M059J (cell line): ENCODE measurements around the gene TENT4A. TPM values are rescaled to one million over a fixed set of nuclear protein-coding genes. Genes with fewer than 3 reads are reported as not detected.

Source experiments
- DNase-seq: peaks from one replicate; pipeline ENCODE4 v3.0.0-alpha.2; 2012; ENCODE audit warnings: low read depth
- total RNA-seq: library from RNA; depleted of rRNA; stranded (reverse); fragments of >200 nt; shearing (Covaris generic); gene quantifications from 2 replicates; pipeline ENCODE4 v1.2.3, GENCODE V29; 2014

The TENT4A gene
- total RNA-seq, 1 experiment from 2014 or later: 11.7 TPM

DNA sequence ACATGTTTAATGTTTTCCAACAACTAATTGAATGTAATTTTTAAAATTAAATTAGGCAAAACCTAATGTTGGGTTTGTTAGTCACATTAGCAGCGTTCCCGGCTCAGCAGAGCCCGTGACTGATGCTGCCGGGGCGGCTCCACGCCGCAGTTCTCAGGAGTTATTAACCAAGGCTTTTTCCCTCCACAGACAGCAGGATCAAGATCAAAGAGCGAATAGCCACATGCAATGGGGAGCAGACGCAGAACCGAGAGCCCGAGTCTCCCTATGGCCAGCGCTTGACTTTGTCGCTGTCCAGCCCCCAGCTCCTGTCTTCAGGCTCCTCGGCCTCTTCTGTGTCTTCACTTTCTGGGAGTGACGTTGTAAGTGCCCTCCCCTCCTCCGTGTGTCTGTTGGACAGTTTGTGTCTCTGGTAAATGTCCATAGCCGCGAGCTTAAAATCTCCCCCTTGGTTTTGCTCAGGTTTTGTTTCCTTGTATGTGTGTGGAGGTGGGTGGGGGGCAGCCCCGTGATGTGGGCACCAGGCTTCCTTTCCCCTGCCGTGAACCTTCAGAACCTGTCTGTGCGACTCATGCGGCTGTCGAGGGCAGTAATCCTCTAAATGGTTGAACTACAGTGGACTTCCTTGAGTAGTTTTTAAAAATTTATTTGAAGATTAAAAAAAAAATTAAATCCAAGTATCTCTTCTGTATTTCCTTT, 37.1 kb downstream of the TENT4A start:
- no peak for DNase-seq

DNA sequence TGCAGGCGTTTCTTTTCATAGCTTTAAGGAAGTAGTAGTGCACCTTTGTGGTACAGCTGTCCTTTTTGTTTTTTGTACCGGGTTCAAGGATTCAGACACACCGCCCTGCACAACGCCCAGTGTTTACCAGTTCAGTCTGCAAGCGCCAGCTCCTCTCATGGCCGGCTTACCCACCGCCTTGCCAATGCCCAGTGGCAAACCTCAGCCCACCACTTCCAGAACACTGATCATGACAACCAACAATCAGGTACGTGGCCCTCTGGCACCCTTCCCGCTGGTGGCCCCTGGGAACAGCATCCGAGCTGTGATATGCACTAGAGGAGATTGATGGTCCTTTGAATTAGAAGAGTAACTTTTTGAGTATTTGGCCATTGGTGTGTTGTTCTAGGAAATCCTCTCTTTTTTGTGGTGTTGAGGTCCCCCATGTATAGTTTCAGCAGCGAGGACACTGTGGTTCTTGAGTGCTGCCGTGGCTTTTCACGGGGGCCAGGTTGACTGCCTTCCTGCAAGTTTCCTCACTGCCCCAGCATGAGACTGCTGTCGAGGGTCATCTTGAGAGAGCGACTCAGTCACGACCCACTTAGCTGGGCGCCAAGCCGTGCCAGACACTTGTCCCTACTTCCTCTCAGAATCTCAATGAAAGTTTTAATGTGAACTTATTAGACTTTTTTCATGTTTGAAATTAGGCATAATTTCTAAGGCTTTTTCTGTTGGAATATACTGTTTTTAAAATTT, 37.9 kb downstream of the TENT4A start:
- DNase-seq: no peak

DNA sequence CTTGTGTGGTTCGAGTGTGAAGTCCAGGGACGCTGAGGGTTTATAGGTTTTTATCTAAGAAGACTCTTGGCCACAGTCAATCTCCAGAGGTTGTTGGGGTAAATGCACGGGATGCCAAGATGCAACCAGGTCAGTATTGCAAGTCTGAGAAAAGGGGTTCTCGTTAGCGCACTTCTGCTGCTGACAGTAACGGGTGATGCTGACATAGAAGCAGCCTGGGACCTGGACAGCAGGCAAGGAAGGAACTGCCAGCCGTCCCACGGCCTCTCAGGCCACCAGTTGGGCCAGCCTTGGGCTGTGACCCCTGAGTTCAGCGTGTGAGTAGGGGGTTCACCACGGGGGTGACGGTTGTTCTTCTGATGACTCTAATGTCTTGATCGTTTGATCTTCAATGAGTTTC, 39.0 kb downstream of the TENT4A start:
- DNase-seq: no peak

DNA sequence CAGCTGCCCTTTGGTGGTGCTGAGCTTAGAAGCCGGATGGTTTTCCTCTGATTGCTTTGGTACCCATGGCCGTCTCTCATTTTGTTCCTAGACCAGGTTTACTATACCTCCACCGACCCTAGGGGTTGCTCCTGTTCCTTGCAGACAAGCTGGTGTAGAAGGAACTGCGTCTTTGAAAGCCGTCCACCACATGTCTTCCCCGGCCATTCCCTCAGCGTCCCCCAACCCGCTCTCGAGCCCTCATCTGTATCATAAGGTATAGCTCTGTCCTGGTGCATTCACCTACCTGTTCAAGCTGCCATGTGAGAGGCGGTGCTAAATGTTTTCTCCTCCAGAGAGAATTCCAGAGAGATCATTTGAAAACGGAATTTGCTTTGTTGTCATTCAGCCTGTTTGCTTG, 39.5 kb downstream of the TENT4A start:
- DNase-seq: no peak

DNA sequence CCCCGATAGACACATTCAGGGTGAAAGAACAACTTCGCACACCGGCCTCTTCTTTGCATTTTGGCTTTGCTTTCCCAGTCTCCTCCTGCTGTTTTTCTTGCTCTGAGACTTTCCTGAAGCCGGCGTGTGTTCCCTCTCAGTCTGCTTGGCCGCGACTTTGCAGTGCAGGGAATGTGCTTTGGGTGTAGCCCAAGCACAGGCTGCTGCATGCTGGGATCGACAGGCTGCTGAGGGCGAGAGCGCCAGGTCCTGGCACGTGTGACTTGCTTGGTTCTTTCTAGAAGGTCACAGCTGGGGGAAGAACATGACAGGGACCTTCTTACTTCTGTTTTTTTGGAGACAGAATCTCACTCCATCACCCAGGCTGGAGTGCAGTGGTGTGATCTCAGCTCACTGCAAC, 40.6 kb downstream of the TENT4A start:
- no peak for DNase-seq

DNA sequence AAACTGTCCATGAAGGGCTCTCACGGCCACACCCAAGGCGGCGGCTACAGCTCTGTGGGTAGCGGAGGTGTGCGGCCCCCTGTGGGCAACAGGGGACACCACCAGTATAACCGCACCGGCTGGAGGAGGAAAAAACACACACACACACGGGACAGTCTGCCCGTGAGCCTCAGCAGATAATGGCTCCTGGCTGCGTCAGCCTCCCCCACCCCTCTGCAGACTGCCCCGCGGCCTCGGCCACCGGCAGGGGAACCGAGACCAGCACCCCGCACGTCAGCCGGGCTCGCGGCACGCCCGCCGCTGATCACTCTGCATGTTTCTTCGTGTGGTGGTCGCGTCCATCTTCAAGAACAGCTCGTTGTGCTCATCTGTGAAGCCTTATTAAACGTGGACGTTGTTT, 41.5 kb downstream of the TENT4A start:
- DNase-seq: no peak

DNA sequence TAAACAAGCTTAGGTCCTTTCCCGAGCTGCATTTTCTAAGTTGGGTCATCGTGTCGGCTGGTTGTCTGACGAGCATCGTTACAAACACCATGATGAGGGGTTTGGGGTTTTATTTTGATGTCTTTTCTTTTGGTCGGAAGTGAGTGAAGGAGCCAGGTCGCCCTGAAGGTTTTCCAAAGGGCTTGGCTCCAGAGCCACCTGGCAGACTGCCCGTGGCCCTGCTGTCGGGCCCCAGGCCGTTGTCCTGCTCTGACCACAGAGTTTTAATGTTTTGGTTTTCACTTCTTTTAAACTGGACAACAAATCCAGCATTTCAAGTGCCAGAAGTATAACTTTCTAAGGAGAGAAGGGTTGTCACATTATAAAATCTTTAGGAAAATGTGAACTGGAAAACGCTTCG, 42.3 kb downstream of the TENT4A start:
- DNase-seq: peak; percentile 22

DNA sequence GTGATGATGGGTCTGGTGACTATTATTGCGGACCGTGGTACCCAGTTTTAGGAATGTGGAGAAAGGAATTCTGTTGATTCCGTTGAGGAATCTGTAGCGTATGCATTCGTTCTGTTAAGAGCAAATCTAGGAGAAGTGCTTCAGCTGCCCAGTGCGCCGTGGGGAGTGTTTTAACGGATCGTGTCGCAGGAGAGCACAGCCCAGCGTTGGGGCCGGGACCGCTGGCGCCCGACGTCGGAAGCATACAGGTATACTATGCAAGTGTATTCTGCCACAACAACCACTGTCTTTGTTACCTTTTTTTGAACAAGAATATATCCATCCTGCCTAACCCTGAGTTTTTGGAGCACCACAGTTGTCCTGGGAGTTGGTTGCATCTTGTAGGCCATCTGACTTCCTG, 42.7 kb downstream of the TENT4A start:
- DNase-seq: no peak

DNA sequence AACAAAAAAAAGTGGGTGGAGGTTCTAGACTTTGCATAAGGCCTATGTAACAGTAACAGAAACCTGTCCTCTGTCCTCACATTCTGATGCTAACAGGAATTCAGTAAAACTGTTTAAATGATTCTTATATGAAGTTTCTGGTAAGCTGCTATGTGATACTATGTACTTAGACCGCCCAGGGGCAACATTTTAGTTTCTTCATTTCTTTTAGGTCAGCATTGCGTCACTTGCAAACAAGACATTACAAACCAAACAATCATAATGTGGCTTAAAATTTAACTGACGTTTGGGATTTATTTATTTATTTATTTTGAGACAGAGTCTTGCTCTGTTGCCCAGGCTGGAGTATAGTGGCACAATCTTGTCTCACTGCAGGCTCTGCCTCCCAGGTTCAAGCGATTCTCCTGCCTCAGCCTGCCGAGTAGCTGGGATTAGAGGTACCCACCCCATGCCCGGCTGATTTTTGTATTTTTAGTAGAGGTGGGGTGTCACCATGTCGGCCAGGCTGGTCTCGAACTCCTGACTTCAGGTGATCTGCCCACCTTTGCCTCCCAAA, 44.3 kb downstream of the TENT4A start:
- no peak for DNase-seq

DNA sequence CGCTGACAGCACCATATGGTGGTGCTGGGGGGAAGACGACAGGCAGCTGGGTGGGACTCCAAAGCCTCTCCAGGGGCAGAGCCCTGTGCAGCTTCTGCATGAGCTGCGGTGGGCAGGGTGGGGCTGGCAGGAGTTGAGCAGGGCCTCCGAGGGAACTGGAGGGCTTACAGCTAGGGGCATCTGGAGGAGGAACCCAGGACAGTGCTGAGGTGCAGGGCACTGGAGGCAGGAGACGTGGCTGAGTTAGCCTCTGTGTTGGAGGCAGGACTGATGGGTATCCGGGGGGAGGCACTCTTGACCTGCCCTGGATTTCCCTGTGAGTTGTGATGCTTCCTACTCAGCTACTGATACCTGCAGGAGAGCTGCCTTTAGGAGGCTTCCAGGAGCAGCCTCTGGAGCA, 45.0 kb downstream of the TENT4A start:
- DNase-seq: no peak

DNA sequence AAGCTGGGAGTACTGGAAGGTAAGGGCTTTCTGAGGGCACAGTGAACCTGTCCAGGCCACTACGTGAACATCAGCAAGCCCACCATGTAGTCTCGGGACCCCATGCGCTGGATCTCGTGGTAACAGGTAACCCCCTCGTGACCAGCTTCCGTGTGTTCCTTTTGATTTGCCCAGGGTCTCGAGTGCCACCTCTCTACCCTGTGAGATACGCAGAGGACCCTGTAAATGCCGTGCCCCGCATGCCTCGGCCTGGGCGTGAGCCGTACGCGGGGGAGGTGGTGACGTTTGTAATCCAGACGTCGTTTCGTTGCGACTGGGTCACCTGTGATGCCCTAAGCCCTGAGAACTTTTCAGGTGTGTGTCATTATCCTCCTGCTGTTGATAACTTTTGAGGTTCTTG, 45.5 kb downstream of the TENT4A start:
- DNase-seq: no peak

DNA sequence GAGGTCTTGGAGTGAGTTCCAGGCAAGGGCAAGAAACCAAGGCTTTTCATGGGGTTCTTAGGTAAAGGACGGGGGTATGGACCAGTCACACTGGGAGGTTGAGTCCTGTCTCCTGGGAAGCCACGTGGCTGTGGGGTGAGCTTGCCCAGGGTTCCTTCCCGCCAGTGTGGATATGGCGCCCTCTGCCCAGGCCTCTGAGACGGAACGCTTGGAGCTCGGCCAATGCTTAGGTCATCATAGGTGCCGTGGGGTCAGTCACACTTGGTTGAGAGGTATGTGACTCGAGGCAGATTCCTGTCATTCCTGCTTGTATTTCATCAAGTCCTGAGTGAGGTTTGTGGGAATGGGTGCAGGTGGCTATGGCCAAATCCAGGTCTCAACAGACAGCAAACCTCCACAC, 46.2 kb downstream of the TENT4A start:
- peak; percentile 76 for DNase-seq

DNA sequence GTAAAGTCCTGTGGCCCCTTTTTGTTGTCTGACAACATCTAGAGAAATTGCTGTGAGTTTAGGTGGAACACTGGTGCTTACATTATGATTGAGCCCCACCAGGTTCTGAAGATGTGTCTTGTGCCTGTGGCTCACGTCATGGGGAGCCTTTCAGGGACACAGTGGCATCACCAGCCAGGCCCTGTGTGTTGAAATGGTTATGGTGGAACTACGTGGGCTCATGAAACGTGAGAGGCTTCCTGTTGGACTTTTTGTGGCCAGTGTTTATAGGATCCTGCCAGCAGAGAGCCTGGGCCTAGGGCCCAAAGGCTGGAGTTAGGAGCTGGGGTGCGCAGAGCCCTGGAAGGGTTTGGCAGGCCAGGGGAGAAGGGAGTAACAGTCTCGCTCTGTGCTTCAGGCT, 46.8 kb downstream of the TENT4A start:
- DNase-seq: no peak

DNA sequence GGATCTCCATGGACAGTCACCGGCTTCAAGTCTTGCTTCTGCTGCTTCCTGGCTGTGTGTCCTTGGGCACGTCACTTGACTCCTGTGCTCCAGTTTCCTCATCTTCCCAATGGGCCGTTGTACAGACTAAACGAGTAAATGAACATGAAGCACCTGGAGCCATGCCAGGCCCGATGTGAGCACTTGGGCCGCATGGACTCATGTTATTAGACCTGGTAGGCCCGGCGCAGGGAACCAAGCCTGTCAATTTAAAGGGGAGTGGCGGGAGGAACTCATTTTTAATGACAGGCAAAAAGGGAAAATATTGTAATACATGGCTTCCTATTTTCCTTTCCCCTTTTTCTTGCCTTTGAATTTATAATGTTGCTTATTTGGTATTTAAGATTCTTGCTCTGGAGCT, 47.5 kb downstream of the TENT4A start:
- no peak for DNase-seq

DNA sequence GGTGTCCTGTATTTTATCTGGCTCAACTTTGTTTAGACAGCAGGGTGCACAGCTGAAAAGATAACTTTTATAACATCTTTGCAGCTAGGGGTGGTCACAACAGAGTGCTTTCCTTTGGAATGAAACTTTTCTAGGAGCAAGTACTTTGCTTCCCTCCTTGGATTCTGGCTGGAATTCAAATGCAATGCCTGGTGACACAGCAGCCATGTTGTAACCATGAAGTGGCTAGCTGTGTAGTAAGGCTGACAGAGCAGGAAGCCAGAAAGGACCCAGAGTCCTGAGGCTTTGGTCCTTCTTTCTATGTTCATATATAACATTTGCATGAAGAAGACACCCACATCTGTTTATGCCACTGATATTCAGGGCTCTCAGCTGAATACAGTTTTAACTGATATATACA, 48.1 kb downstream of the TENT4A start:
- no peak for DNase-seq

DNA sequence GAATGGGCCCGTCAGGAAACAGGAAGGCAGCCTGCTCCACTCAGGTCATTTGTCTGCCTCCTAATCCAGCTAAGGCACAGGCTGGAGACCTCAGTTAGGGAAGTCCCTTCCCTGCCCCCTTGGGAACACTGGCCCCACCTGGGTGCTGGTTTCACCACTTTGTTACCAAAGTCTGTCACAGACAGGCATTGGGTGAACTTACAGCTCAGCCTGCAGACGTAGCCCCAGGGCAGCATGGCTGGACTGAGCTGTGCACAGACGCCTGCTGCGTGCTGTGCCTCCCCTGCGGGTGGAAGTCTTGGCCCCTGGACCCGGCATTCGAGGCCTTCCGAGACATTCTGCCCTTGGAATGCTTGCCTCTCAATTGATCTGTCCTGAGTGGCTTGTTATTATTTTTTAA, 48.9 kb downstream of the TENT4A start:
- DNase-seq: no peak

DNA sequence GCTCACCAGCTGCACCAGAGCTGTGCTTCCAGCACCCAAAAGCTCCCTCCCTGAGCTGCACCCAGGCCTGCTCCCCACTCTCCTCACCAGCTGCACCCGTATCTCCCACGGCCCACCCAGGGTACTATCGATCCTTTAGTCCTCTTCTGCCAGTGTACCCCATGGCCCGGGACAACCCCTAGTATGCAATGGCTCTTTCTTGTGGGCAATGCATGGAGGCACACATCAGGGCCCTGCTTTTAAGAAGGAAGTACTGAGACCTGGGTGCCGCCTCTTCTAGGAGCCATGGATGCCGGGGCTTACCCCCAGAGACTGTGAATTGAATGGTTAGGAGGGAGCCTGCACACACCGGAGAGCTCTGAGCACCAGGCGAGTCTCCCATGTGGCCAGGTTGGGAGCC, 49.5 kb downstream of the TENT4A start:
- no peak for DNase-seq

DNA sequence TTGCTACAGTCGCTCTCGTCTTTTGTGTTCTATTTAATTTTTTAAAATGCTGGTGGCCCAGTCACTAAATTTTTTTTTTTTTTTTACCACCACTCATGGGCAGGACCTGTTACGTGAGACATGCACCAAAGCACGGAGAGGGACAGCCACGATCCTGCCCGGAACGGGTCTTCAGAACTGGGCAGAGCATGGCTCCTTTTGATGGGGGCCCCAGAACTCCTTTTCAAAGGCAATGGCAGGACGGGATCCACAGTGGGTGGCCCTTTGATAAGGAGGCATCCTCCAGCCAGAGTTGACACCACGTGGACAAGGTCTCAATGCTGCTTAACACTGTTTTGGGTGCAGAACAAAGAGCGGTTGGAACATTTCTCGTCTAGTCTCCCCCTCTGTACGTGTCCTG, 50.0 kb downstream of the TENT4A start:
- DNase-seq: no peak

DNA sequence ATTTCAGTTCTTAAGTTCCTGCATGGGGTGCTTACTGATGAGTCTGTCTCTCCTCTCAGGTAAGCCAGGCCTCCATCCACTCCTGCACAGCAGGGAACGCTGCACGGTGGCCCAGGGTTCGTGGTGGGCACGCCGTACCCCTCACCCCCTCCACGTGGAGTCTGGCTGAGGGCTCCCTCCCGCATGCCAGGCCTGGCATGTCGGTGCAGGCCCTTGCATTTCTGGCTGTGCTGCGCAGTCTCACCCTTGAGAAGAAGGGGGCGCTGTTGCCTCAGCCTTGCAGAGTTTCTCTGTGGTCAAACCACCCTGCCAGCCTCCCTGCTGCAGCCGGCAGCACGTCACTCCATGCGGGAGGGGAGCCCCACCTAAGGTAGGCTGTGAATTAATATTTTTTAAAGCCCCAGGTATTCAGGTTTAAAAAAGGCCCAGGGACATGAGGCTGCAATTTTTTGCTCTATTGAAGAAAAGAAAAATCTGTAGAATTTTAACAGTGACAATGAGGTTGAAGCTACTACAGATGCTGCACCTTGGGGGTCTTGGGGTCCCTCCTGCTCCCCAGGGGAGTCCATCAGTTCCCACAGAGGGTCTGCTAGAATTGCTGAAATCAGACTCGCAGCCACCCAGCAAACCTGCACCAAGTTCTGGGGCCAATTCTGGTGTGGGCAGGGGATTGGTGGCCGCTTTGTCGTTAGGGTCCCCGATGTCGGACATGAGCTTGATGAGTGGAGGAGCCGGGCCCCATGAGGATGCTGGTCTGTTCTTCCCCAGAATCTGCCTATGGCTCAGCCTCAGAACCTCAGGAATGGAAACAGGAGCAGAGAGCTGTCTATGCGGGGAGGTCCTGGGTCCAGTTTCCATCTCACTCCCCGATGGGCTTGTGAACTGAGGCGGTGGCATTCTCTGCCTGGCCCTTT, 52.6 kb downstream of the TENT4A start:
- peak; percentile 83 for DNase-seq

DNA sequence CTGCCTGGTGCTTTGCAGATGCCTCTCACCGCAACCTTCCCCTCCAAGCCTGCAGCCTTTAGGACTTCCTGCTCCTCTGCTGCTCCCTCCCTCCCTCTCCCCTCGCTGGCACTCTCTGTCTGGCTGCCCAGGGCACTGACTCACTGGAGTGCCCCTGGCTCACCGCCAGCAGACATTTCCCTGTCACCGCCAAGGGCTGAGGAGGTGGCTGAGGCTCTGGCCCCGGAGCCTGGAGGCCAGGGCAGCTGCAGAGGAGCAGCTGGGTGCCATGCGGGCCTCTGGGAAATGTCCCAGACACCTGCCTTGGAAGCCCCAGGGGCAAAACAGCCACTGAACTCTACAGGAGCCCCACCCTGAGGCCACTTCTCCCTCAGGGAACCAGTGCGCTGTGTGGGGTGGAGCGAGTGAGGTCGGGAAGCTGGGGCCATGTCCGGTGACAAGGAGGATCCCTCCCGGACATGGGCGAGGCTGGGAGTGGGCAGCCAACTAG, 53.4 kb downstream of the TENT4A start:
- DNase-seq: peak; percentile 98

DNA sequence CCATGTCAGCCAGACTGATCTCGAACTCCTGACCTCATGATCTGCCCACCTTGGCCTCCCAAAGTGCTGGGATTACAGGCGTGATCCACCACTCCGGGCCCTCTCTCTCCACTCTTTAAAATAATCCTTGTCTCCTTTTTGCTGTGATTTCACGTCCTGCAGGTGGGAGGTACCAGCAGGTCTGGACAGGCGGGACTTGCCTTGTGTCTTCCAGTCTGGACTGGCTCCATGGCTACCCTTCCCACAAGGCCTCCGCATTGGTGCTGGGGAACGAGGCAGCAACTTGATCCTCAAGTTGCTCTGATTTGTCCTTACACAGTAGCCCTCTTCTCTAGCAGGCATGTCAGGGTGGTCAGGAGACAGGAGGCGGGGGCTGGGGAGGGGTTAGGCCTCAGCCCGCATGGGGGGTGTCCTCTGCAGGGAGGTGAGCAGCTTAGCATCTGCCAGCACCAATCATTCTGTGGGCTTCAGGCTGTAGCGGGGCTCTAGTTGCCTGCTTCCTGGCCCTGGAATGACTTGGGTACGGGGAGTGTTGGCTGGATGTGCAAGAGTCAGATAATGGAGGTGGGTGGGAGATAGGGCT, 54.3 kb downstream of the TENT4A start:
- no peak for DNase-seq
